ENCODE measurements around the gene GSE1. TPM values are rescaled to one million over a fixed set of nuclear protein-coding genes. Genes with fewer than 3 reads are reported as not detected.

GSE1 gene
- total RNA-seq, 2 donors from 2014 or later: 72.6 to 96.2 TPM

- ATAC-seq (ENCODE audit: insufficient number of reproducible peaks, low FRiP score, low read depth) (no peak), DNase-seq (ENCODE audit: low spot score) (no peak)
- Histone ChIP-seq H3K4me3 (no peak overlapping the region), H3K27ac (no peak overlapping the region), H3K27me3 (replicated peaks; ENCODE audit: insufficient read depth) (no peaks in the 10 kb centered on the region), H3K36me3 (no peaks in the 10 kb centered on the region), H3K4me1 (ENCODE audit: control insufficient read depth in 1 of 2, low read depth in 2 of 2) (no peaks in the 10 kb centered on the region), H3K9me3 (peaks cover 5% of the 10 kb centered on the region)
- TF ChIP-seq, protein P1, sequence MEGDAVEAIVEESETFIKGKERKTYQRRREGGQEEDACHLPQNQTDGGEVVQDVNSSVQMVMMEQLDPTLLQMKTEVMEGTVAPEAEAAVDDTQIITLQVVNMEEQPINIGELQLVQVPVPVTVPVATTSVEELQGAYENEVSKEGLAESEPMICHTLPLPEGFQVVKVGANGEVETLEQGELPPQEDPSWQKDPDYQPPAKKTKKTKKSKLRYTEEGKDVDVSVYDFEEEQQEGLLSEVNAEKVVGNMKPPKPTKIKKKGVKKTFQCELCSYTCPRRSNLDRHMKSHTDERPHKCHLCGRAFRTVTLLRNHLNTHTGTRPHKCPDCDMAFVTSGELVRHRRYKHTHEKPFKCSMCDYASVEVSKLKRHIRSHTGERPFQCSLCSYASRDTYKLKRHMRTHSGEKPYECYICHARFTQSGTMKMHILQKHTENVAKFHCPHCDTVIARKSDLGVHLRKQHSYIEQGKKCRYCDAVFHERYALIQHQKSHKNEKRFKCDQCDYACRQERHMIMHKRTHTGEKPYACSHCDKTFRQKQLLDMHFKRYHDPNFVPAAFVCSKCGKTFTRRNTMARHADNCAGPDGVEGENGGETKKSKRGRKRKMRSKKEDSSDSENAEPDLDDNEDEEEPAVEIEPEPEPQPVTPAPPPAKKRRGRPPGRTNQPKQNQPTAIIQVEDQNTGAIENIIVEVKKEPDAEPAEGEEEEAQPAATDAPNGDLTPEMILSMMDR (IDR thresholded peaks at IDR 0.05): no peak
Measured at GRCh38 chr16:85709766-85710585, 96.9 kb downstream of the GSE1 start.

GRCh38 chr16:85710732-85711131, 97.6 kb downstream of the GSE1 start:
- H3K27me3 ChIP-seq (replicated peaks; ENCODE audit: insufficient read depth): no peaks in the 10 kb centered on the region
- H3K36me3 ChIP-seq: no peaks in the 10 kb centered on the region
- ATAC-seq (ENCODE audit: insufficient number of reproducible peaks, low FRiP score, low read depth): no peak
- TF ChIP-seq, protein P1 (IDR thresholded peaks at IDR 0.05): no peak
- peaks cover 5% of the 10 kb centered on the region for H3K9me3 ChIP-seq
- H3K27ac ChIP-seq: no peak overlapping the region
- no peak for DNase-seq (ENCODE audit: low spot score)
- no peaks in the 10 kb centered on the region for H3K4me1 ChIP-seq (ENCODE audit: control insufficient read depth in 1 of 2, low read depth in 2 of 2)
- no peak overlapping the region for H3K4me3 ChIP-seq

- Histone ChIP-seq H3K4me1 (ENCODE audit: control insufficient read depth in 1 of 2, low read depth in 2 of 2) (no peaks in the 10 kb centered on the region), H3K27ac (no peak overlapping the region), H3K27me3 (replicated peaks; ENCODE audit: insufficient read depth) (no peaks in the 10 kb centered on the region), H3K9me3 (peaks cover 5% of the 10 kb centered on the region), H3K36me3 (no peaks in the 10 kb centered on the region), H3K4me3 (no peak overlapping the region)
- ATAC-seq (ENCODE audit: insufficient number of reproducible peaks, low FRiP score, low read depth): no peak
- DNase-seq (ENCODE audit: low spot score): no peak
- TF ChIP-seq, protein P1 (IDR thresholded peaks at IDR 0.05): no peak
Measured at GRCh38 chr16:85711982-85712587, 99.0 kb downstream of the GSE1 start.

GRCh38 chr16:85712801-85713200, 99.7 kb downstream of the GSE1 start:
- TF ChIP-seq, protein P1 (IDR thresholded peaks at IDR 0.05): no peak
- peaks cover 5% of the 10 kb centered on the region for H3K9me3 ChIP-seq
- H3K36me3 ChIP-seq: no peaks in the 10 kb centered on the region
- no peaks in the 10 kb centered on the region for H3K27me3 ChIP-seq (replicated peaks; ENCODE audit: insufficient read depth)
- H3K4me3 ChIP-seq: no peak overlapping the region
- no peak for DNase-seq (ENCODE audit: low spot score)
- ATAC-seq (ENCODE audit: insufficient number of reproducible peaks, low FRiP score, low read depth): no peak
- no peak overlapping the region for H3K27ac ChIP-seq
- no peaks in the 10 kb centered on the region for H3K4me1 ChIP-seq (ENCODE audit: control insufficient read depth in 1 of 2, low read depth in 2 of 2)

DNA sequence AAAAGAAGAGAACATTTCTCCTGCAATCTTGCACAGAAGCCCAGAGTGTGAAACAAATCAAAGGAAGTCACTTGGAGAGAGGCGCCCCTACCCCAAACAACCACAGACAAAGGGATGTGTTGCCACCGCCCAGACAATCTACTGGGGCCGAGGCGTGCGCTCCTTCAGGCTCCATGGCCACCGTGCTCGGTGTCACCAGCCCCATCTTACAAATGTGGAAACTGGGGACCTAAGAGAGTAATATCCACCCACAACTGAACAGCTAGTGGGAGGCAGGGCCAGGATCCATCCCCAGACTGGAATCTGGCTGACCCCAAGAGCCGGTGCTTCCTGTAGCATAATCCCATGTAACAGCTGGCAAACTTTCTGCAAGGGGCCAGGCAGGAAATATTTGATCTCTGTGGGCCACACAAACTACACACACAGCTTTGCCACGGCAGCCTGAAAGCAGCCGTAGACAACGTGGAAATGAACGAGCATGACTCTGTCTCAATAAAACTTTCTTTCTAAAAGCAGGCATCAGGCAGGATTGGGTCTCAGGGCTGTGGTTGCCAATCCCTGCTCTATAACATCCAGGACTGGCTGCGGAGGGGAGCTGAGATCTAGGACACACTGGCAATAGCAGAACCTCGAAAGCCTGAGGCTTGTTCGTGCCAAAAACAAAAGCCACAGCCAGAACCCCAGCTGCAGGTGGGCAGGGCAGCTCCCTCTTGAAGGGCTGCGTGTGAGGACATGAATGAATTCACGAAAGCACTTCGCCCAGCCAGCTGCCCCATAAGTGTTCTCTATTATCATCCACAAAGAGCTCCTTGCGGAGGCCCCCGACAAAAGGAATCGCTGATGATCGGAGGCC, 102.3 kb downstream of the GSE1 start:
- DNase-seq (ENCODE audit: low spot score): no peak
- Histone ChIP-seq H3K27me3 (replicated peaks; ENCODE audit: insufficient read depth) (no peaks in the 10 kb centered on the region), H3K9me3 (peaks cover 5% of the 10 kb centered on the region), H3K4me3 (no peak overlapping the region), H3K4me1 (ENCODE audit: control insufficient read depth in 1 of 2, low read depth in 2 of 2) (no peaks in the 10 kb centered on the region), H3K27ac (no peak overlapping the region), H3K36me3 (no peaks in the 10 kb centered on the region)
- no peak for ATAC-seq (ENCODE audit: insufficient number of reproducible peaks, low FRiP score, low read depth)
- TF ChIP-seq, protein P1 (IDR thresholded peaks at IDR 0.05): no peak
